GM18909 (cell line): Measurements from ENCODE around the gene SPEG.
"Not testable (repeated sequence)": the region's sequence is repeated elsewhere in the genome, so short reads cannot be mapped to it uniquely, and the experiment has no call there.

Experiments used
- ATAC-seq: cut with Tn5 transposase; IDR thresholded peaks from one replicate; pipeline ENCODE4 v1.9.1; 2021; ENCODE audit warnings: mild to moderate bottlenecking; ENCODE audit not compliant: unreplicated experiment, poor library complexity

The SPEG gene

DNA sequence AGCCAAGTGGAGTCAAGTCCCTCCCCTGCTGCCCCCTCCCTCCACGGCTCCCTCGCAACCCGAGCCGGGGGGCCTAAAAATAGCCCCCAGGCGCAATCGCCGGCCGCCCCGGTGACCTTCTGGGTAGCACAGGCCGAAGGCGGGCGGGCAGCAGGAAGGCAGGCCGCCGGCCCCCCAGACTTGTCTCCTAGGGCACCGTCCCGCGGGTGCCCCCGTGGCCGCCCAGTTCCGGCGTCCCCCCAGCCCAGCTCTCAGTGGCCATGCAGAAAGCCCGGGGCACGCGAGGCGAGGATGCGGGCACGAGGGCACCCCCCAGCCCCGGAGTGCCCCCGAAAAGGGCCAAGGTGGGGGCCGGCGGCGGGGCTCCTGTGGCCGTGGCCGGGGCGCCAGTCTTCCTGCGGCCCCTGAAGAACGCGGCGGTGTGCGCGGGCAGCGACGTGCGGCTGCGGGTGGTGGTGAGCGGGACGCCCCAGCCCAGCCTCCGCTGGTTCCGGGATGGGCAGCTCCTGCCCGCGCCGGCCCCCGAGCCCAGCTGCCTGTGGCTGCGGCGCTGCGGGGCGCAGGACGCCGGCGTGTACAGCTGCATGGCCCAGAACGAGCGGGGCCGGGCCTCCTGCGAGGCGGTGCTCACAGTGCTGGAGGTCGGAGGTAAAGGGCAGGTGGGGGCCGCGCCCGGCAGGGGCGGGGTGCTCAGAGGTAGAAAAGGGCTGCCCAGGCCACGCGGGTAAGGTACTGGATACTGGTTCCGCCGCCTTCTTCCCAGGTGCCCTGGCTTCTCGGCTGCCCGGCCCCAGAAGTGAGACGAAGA, at the start of gene SPEG:
SPEG (plus strand) TSS at position 126 of the 808 bp plus-strand sequence; CDS start at position 261, 135 bp downstream.
- no peak for ATAC-seq

DNA sequence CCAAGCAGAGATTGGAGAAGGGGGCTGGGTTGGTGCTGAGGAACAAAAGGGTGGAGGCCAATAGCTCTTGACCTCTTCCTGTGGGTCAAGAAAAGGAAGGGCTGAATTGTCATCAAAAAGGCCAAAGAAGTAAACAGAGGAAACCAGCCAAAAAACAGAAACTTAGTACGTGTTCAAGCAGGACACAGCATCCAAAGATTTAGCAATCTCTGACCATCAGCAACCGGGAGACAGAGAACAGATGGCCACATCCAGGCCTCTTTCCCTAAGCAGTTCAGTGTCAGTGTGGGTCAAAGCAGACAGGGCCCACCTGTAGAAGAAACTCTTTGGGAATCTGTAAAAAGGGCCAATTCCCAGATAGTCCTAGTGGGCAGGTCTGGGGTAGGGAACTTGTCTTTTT, 49.8 kb upstream of the SPEG start:
- ATAC-seq: no peak

DNA sequence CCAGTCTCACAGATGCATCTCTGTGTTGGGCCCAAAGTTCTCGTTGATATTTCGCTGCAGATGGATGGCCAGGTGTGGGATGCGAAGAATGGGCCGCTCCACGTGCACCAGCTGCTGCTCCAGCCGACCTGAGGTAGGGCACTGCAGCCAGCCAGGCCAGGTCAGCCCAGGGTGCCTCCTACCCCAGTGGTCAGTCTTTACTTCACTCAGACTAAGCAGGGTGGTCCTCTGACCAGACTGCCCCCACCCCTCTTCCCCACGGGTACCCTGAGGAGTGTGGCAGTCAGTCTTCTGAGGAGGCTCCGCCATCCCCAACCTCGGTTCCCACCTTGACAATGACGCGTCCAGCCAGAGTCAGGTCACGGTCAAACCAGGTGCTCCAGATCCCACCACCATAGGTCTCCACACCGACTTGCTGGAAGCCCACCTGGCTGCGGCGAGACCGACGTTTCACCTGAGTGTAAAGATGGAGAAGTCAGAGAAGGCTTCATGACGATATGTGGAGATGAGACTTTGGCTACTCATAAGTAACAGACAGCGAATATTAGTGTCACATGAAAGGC, 48.6 kb upstream of the SPEG start:
- ATAC-seq: no peak

GRCh38 chr2:219386532-219387280, 47.9 kb upstream of the SPEG start:
- no peak for ATAC-seq

DNA sequence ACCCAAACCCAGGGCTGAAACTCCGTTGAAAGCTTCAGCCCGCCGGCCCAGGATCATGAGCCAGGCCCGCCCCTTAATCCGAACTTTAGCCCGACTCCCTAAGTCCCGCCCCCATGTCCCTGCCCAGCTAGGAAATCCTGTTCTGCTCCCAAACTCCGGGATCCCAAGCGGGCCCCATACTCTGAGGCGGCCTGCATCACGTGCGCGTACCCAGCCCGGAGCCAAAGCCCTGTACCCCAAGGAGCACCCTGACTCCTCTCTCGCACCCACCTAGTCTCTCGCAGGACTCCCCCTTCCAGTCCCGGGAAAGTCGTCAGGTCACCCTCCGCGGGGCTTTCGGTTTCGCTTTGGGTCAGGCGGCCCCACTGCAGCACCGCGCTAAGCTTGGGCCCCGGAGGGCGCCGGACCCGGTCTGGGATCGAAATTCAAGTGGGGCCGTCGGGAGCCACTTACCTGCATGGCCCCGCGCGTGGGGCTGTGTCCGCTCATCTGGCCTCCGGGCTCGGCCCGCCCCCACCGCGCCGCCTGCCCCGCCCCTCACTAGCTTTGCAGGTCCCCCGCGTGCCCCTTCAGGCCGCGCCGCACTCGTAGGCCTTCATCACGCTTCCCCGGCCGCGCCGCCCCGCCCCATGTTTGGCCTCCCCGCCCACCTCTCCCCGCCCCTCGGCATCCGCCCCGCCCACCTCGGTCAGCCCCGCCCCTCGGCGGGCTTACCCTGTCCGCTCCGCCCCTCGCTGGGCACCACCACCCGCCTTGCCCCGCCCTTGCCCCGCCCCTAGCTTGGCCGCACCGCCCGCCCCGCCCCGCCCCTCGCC, 47.1 kb upstream of the SPEG start, which contains the start of gene DNPEP:
DNPEP (minus strand) TSS at position 607 of the 815 bp plus-strand sequence; CDS start at position 489, 118 bp downstream.
- ATAC-seq: peak; percentile 61

GRCh38 chr2:219388121-219388906, 46.3 kb upstream of the SPEG start:
- peak; percentile 85 for ATAC-seq

GRCh38 chr2:219388907-219389156, 45.8 kb upstream of the SPEG start:
- no peak for ATAC-seq

GRCh38 chr2:219392754-219393153, 41.9 kb upstream of the SPEG start:
- no peak for ATAC-seq

- not testable (repeated sequence) for ATAC-seq
Measured at GRCh38 chr2:219395056-219395455, 39.6 kb upstream of the SPEG start.

DNA sequence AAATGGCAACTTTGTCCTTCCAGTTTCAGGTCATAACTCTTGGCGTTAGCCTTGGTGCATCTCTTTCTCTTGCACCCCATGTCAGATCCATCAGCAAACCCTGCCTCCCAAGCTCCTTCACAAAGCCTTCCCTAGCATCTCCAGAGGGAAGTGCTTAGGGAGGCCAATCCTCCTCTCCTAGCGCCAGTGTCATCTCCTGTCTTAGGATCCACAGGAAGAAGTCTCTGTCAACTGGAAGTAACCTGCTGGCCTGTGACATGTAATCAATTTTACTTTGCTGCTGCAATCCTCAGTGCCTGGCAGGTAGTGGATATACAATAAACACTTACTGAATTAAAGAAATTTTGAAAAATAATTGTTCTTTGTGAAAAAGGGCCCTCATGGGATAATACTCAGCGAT, 39.0 kb upstream of the SPEG start:
- no peak for ATAC-seq

- no peak for ATAC-seq
Measured at GRCh38 chr2:219396863-219397457, 37.7 kb upstream of the SPEG start.

- ATAC-seq: no peak
Measured at GRCh38 chr2:219398721-219399363, 35.8 kb upstream of the SPEG start.

DNA sequence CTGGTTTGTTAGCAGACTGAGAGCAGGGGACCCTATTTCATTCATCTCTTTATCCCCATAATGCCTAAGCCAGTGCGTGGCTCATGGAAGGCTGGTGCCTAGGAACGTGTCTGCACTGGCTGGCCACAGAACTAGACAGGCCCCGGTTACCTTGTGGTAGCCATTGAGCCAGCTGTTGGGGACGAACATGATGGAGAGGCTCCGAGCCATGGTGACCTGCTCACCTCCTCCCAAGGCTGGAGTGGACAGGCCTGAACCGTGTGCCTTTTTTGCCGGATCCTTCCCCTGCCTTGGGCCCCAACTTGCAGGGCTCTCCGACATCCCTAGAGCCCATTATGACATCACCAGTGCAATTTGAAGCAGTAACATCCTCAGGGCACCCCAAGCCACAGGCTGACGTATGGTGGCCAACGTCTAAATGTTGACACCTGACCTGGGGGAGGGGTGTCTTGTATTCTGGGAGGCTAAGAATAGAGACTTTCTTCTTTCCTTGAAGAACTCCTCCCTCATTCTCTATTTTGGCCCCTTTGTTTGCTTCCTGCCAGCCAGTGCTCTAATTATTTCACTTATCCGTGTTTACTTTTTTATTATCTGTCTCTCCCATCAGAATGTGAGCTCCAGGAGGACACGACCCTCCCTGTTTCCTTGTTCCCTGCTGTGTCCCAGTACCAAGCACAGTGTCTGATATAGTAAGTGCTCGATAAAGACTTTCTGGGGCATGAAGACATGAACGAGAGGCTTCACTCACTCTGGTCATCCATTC, 34.7 kb upstream of the SPEG start:
- ATAC-seq: no peak

DNA sequence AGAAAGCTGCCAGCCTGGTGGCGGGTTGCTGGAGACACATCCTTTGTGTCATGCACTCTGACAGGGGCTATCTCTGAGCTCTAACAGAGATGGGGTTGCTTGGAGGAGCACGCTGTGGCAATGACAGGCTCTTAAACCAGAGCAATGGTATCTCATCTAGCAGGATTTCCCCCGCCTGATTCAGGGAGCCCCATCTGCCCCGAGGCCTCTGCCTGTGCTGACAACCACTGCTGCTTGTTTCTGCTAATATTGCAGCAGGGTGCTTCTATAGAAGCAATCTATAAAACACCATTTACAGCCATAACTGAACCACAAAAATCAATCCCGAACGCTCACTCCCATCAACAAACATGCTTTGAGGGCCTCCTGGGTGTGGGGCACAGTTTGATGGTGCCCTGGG, 34.1 kb upstream of the SPEG start:
- ATAC-seq: no peak

DNA sequence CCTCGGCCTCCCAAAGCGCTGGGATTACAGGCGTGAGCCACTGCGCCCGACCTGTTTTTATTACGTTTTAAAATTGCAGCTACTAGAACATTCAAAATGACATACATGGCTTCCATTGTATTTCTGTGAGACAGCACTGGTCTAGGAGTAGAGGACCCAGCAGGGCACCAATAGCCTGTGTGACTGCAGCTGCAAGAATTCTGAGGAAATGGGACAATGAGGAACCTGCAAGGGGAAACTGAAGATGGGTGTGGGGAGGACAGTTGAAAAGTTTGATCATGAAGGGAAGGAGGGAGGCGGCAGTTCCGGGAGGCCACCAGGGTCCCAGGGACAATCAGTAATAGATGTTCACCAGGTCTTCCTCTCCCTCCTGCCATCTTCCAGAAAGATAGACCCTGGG, 33.0 kb upstream of the SPEG start:
- ATAC-seq: no peak

DNA sequence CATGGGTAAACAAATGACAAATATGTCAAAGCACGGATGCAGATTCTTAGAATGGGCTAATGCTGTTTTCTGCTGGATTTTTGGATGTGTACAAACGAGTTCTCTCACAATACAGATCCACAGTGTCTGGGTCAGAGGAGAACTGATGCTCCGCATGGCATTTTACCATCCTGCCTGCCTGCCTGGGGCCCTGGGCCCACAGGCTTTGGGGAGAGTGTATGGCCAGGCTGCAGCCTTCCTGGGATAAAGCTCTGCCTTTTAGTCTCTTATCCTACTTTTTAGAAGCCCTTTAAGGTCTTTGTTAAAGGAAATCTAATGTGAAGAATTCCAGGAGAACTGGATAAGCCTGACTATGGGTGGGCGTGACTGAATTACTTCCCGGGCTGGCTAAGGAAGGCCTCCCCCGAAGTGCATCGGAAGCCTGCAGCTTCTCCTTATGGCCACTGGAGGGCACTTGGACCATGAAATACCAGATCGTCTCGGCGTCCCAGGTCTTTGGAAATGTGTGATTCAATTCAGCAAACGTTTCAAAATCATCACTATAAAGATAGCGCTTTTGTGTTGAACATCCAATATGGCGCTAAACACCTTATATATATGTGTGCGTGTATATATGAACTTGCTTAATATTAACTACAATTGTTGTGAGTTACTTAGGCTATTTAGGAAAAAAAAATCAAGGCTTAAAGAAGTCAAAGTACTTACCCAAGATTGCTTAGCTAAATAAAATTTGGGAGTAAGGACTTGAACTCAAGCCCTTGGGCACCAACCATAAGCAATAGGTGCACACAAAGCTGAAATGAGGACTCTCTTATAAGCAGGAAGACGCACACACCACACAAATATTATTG, 31.8 kb upstream of the SPEG start:
- no peak for ATAC-seq

DNA sequence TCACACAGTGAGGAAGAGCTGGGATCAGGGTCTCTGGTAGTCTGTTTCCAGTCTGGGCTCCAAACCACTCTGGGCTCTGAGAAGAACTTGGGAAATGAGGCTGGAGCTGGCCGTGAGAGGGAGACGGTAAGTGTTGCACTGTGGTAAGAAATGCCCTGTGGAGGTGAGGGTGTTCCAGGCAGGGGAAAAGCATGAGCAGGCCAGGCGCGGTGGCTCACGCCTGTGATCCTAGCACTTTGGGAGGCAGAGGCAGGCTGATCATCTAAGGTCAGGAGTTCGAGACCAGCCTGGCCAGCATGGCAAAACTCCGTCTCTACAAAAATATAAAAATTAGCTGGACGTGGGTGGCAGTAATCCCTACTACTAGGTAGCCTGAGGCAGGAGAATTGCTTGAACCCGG, 30.8 kb upstream of the SPEG start:
- no peak for ATAC-seq
